GM19463 (cell line): ENCODE results near the gene CBFA2T2.
"Not testable (repeated sequence)": the region's sequence is repeated elsewhere in the genome, so short reads cannot be mapped to it uniquely, and the experiment has no call there.

ENCODE experiments used
- ATAC-seq: cut with Tn5 transposase; IDR thresholded peaks from one replicate; pipeline ENCODE4 v1.9.1; 2021; ENCODE audit warnings: mild to moderate bottlenecking, moderate library complexity; ENCODE audit not compliant: unreplicated experiment

CBFA2T2 gene

DNA sequence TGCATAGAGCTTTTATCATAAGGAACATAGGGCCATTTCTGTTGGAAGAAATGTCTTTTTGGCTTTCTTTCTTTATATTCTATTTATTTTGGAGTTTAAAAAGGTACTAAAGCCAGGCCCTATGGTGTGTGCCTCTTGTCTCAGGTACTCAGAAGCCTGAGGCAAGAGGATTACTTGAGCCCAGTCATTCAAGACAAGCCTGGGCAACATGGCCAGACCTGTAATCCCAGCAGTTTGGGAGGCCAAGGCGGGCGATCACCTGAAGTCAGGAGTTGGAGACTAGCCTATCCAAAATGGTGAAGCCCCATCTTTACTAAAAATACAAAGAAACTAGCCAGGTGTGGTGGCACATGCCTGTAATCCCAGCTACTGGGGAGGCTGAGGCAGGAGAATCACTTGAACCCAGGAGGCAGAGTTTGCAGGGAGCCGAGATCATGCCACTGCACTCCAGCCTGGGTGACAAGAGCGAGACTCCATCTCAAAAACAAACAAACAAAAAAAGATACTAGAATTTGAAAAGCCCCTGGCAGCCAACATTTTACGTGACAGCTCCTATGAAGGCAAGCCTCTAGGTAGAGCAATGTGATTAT is 80.0 kb downstream of the CBFA2T2 start:
- ATAC-seq, result no peak

DNA sequence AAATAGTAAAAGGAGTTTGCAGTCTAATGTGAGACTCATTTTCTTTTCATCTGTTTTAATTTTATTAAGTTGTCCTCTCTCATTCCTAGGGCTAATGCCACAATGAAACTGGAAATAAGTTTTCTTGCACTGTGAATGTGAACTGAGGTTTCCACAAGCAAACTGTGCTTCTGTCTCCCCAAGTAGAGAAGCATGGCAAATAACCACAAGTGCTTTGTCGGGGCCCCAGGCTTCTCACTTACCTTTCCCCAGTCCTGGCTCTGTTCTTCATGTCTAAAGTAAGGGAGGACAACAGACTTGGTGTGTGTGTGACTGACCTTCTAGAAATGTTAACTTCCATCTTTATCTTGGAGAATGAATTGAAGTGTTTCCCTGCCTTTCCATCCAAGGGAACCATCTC is 80.8 kb downstream of the CBFA2T2 start:
- no peak for ATAC-seq

DNA sequence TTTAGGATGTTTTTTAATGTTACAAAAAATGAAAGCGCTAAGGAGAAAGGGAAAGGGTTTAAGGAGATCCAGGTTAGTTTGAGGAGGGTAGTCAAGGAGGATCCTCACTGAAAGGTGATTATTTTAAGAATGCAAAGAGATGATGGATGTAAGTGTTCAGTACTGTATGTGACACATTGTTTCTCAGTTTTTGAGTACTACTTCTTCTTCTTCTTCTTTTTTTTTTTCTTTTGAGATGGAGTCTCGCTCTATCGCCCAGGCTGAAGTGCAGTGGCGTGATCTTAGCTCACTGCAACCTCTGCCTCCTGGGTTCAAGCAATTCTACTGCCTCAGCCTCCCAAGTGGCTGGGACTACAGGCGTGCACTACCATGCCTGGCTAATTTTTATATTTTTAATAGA is 83.4 kb downstream of the CBFA2T2 start:
- ATAC-seq, result not testable (repeated sequence)

DNA sequence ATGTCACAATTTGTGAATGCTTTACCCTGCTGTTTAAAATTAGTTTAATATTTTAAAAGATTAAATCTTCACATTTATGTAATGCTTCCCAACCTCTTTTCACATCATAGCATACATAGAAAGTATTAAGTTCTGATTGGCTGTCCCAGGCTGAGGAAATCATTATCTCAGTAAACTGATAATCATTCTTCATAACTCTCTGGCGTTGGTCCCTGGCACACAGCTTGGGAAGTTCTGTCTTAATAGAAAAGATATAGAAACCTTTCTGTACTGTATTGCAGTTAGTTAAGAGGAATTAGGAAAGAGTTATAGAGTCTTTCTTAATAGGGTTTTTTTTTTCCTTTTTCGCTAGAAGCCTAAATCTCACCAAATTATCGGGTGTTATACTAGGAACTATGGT is 85.4 kb downstream of the CBFA2T2 start:
- no peak for ATAC-seq

DNA sequence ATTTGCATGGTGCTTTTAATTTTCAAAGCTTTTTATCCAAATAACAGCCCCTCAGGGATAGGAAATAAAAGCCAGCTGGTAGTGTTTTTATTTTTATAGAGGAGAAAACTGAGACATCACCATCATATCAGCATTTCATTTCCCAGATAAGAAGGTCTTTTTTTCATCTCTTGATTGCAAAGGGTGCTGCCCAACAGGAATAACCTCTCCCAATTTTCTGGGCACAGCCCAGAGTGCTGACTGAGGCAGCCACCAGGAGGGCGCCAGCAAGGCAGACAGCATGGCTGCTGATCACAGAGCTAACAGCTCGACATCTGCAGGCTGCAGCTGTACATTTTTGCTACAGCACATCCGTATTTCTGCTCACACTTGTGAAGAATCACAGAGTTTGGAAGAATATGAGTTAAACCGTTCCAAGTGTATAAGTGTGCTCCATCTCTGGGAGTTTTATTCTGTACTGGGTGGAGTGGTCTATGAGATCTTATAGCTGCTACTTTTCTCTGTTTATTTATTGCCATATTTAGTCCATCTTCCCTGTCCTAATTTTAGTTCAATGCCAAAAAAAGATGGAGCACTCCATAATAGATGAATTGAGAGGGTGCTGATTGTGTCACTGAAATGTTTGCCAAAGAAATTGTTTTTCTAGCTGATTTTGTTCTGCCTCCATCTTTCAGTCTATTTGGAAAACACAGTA is 86.7 kb downstream of the CBFA2T2 start:
- ATAC-seq, result no peak

DNA sequence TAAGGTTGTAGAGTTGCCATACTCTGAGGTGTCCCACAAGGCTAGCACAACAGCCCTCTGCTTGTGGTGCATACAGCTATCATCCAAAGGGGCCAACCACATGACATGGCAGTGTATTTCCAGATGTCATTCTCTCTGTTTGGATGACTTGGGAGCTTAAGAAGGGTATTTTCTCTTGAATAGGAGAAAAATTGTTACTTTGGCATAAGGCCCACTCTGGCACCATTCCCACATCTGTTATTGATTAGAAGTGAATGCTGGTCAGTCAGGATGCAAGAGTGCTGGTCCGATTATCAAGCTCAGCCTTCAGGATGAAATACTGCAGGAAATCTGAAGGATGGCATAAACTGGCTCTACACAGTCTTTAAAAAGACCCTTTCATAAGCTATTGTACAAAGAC is 88.6 kb downstream of the CBFA2T2 start:
- ATAC-seq, result no peak

DNA sequence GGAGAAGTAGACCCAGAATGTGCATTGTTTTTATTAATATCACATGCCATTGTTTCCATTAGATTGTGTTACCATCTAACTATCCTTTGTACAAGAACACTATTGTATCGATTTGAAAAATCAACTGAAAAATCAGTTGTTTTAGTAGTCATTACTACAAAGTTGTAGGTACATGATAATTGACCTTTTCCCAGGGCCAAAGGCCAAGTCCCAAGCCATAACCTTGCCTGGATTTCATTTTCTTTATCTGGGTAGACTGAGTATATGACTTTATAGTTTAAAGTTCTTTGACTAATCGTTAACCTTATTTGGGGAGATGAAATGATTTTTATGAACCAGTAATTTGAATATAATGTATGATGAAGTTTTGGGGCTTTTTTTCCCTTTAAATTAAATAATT is 93.2 kb downstream of the CBFA2T2 start:
- no peak for ATAC-seq

DNA sequence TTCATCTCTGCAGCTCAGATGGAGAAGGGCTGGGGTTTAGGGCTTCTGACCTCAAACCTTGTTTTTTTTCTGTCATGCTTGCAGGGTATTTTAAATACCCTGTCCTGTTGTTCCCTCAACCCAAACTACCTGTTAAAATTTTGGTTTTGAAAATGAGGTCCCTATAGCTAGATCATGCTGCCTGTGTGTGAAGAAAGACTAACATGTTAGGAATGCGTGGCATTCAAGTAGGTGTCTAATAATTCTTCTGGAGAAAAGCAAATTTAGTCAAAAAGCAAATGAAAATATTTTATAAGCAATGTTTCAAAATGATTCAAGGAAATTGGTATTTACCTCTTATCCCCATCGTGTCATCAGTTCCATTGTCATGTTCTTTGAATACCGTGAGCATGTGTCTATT is 95.1 kb downstream of the CBFA2T2 start:
- ATAC-seq, result no peak

DNA sequence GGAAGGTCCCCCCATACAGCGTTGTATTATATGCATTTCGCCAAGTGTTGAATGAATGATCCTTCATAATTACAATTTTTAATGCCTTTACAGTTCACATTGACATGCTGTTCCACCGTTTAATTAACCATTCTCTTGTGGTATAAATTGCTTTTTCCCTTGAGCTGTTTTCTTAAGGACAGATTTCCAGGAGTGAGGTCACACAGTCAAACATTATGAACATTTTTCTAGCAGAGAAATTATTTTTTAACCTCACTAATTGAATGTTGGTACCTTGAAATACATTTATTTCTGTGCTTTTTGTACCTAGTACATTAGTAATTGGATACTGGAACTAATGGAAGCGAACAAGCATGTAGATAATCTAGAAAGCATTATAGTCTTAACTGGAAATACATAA is 95.5 kb downstream of the CBFA2T2 start:
- ATAC-seq, result no peak

DNA sequence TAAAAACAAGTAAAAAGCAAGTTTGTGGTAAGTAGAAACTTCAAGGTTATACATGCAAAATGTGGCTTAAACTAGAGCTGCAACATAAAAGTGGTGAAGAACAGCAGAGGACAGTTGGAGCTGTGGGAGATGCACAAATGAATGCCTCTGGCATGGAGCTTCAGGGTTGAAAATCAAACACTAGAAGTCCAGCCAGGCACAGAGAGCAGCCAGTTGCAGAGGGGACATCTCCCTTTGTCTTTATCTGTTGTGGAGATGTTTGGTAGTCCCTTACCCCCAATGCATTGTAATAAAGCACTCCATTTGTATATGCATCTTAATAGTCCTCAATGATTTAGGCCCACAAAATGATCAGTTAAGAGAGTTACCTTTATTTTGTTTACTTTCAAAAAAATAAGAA is 99.2 kb downstream of the CBFA2T2 start:
- no peak for ATAC-seq

DNA sequence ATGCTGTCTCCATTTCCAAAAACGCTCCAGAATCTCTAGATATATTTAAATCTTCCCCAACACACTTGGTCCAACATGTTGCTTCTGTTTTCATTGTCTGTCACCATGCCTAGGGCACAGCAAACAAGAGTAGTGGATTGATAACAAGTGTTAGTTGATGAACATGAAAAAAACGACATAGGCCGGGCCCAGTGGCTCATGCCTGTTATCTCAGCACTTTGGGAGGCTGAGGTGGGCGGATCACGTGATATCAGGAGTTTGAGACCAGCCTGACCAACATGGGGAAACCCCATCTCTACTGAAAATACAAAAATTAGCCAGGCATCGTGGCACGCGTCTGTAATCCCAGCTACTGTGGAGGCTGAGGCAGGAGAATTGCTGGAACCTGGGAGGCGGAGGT is 102.0 kb downstream of the CBFA2T2 start:
- ATAC-seq, result not testable (repeated sequence)

DNA sequence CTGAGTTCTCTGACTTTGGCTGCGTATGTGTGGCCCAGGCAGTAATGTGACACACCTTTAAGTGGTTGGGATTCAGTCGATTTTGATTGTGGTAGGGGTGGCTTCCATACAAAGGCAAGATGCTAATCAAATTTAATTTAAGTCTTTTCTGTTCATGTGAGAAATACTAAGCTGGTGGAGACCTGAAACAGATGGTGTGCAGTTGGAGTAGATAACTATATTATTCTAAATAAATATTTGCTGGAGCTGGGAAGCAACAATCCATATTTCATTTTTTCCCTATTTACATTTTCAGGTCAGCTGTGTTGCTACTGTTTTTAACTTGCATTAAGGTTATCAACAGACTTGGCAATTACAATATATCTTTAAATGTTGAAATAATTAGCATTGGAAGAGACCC is 104.8 kb downstream of the CBFA2T2 start:
- ATAC-seq, result no peak

DNA sequence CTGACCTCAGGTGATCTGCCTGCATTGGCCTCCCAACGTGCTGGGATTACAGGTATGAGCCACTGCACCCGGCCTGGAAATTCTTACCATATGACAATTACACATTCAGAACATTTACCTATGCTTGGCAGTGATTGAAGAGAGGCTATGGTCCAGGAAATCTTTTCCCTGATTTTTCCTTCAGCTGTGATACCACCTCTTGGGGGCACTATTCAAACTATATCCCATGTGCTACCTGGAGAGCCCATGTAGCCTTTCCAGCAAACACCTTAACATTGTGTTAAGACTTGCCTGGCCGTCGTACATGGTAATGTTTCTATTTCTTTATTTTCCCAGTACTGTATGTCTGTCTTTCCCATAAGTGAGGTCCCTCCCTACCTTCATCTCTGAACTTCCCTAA is 110.5 kb downstream of the CBFA2T2 start:
- ATAC-seq, result no peak

DNA sequence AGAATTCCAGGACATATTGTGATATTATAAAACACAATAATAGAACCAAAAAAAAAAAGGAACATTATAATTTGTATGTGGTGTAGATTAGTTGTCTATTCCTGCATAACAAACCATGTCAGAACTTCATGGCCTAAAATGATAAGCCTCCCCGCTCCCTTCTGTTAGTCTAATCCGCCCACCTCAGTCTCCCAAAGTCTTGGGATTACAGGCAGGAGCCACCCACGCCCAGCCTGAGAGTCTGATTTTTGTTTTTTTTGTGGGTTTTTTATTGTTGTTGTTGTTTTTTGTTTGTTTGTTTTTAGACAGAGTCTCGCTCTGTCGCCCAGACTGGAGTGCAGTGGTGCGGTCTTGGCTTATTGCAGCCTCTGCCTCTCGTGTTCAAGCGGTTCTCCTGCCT is 111.1 kb downstream of the CBFA2T2 start:
- no peak for ATAC-seq

DNA sequence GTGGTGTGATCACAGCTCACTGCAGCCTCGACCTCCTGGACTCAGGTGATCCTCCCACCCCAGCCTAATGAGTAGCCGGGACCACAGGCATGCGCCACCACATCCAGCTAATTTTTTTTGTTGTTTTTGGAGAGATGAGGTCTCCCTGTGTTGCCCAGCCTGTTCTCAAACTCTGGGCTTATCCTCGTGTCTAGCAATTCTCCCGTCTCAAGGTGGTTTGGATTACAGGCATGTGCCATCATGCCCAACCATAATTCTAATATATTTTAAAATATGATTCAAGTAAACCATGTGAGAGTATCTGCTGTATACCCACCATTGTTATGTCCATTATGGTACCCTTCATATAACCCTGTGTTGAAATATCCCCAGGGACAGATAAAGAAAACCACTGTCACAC is 112.0 kb downstream of the CBFA2T2 start:
- no peak for ATAC-seq

DNA sequence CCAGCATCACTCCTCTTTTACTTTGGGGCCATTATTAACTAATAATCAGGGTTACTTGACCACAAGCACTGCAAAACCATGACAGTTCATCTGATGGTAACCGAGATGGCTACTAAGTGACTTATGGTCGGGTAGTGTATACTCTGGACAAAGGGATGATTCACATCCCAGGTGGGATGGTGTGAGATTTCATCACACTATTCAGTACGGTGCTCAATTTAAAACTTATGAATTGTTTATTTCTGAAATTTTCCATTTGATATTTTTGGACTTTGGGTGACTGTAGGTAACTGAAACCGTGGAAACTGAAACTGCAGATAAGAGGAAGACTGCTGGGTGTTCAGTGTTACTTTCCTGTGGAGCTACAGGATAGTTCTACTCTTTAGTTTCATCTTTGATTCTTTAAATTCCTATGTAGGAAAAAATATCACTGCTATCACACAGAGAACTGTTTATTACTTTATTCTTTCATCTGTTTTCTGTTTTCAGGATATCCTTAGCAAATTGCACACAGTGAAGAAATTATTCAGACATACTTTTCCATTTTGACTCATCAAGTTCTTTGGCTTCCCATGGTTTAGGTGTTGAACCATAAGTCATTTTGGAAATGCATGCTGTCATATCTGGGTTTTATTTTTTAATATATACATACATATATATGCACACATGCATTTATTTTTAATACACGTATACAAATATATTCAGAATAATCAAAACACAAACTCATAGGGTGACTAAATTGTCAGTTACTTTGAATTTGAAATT is 113.1 kb downstream of the CBFA2T2 start:
- ATAC-seq, result no peak

DNA sequence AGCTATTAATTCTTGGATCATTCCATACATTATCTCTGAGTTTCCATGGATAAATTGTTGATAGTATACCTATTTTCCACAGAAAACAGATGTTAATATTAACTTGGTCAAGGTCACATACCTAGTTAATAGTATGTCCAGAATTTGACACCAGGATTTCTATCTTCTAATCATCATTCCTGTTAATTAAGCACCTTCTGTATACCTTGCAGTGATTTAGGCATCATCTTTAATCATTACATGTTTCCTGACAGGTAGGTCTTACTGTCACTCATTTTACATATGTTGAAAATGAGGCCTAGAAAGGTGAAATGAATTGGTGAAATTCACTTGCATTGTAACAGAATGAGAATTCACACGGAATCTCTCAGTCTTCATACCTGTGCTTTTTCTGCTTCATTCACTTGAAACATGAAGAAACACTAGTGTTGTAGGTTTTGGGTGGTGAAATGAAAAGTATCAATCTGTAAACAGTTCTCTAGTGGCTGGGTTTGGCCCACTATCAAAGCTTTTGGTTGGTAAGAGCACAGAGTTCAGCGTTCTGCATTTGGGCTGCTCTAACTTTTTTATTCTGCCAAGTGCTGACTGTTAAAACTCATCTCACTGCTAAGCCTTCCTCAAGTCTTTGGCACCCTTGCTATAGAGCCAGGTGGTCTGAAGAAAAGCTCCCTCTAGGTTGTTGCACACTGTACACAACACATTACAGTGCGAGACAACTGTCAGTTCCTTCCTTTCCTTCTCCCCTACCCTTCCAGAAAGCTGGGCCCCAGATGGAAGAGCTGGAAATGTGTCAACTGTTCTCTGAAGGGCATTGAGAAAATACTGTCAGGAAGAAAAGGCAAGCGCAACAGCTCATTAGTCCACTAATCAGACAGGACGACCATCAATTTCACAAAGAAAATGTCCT is 114.4 kb downstream of the CBFA2T2 start:
- no peak for ATAC-seq

DNA sequence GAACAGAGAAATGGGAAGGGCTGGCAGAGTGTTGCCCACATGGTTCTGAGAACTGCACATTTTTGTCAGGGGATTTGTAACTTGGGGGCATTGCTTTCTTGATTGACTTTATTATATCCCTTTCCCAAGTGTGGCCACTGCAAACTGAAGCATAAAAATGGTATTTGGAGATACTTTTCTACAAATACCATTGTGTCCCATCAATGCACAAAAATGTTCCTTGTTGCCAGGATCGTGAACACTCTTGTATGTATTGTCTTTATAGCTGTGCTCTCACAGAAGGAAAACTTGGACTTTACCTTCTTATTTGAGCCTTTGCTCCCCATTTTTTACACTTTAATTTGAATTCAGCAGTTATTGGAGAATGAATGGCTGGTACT is 115.1 kb downstream of the CBFA2T2 start:
- no peak for ATAC-seq

DNA sequence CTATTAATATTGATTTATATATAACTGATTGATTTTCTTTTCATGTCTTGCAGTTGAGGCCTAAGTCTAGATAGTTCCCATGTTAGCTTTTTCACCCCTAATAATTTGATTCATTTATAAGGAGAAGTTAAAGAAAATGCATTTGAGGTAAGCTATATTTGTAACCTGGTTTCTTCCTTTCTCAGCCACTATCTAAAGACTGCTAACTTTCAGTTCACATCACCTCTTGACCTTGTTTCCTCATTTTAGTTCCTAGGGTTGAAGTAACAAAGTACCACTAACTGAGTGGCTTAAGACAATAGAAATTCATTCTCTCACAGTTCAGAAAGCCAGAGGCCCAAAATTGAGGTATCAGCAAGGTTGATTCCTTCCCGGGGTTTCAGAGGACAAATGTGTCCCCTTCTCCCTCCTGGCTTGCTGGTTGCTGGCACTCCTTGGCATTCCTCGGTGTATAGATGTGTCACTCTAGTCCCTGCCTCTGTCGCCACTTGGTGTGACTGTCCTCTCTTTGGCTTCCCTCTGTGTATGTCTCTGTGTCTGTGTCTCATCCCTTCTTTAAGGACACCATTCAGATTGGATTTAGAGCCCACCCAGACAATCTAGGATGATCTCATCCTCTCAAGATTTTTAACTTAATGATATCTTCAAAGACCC is 116.3 kb downstream of the CBFA2T2 start:
- ATAC-seq, result peak; percentile 66

DNA sequence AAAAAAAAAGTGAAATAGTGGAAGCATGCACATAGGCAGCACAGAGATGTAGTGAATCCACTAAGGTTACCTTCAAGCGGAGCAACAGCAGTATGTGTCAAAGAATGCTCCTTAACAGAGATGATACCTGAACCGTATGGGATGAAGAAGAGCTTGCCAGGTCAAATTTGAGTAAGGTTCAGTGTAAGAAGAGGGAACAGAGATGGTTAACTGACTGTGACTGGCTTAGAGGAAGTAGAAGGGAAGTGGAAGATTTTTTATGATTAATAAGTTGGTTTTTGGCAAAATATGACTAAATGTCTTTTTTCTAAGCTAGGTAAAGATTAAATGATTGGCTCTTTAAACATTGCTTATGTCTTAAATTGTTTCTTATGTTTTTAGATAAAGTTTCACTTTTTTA is 119.6 kb downstream of the CBFA2T2 start:
- no peak for ATAC-seq

DNA sequence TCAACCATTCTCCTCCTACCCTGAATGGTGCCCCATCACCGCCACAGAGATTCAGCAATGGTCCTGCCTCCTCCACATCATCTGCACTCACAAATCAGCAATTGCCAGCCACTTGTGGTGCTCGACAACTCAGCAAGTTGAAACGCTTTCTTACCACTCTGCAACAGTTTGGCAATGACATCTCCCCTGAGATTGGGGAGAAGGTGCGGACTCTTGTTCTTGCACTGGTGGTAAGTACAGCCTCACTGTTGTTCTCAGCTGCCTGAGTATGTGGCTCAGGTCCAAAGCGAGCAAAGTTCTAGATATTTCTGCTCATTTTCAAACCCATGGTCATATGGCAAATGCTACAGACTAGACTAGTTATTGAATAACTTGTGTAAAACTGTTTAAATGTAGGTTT is 121.2 kb downstream of the CBFA2T2 start:
- ATAC-seq, result no peak
